ELF-1 (cell line): ENCODE measurements around the gene ABCC10.
"Not testable (repeated sequence)": the region's sequence is repeated elsewhere in the genome, so short reads cannot be mapped to it uniquely, and the experiment has no call there.

Source experiments
- DNase-seq: peaks from one replicate; pipeline ENCODE4 v3.0.0-alpha.2; 2016; ENCODE audit warnings: low read depth, low spot score

ABCC10 gene

GRCh38 chr6:43442935-43443334, 15.6 kb downstream of the ABCC10 start:
- DNase-seq, result no peak

- DNase-seq, result no peak
Measured at GRCh38 chr6:43444036-43444435, 16.7 kb downstream of the ABCC10 start.

GRCh38 chr6:43444582-43444981, 17.2 kb downstream of the ABCC10 start:
- no peak for DNase-seq

GRCh38 chr6:43445576-43445975, 18.2 kb downstream of the ABCC10 start:
- no peak for DNase-seq

GRCh38 chr6:43447604-43448003, 20.3 kb downstream of the ABCC10 start:
- DNase-seq, result no peak

GRCh38 chr6:43448916-43449315, 21.6 kb downstream of the ABCC10 start:
- no peak for DNase-seq

- no peak for DNase-seq
Measured at GRCh38 chr6:43450699-43451131, 23.4 kb downstream of the ABCC10 start.

- no peak for DNase-seq
Measured at GRCh38 chr6:43451348-43451747, 24.0 kb downstream of the ABCC10 start.

- no peak for DNase-seq
Measured at GRCh38 chr6:43451939-43452338, 24.6 kb downstream of the ABCC10 start.

GRCh38 chr6:43452896-43453295, 25.6 kb downstream of the ABCC10 start:
- no peak for DNase-seq

GRCh38 chr6:43453831-43454230, 26.5 kb downstream of the ABCC10 start:
- DNase-seq, result no peak

GRCh38 chr6:43454290-43454695, 27.0 kb downstream of the ABCC10 start:
- DNase-seq, result no peak

GRCh38 chr6:43454696-43455530, 27.6 kb downstream of the ABCC10 start:
- peak; percentile 89 for DNase-seq

- peak; percentile 37 for DNase-seq
Measured at GRCh38 chr6:43455531-43456428, 28.4 kb downstream of the ABCC10 start, which contains the start of gene DLK2. Gene DLK2, minus strand, starts transcription at chr6:43455548. Its CDS starts 723 bp downstream, at chr6:43454825.

GRCh38 chr6:43457643-43458042, 30.3 kb downstream of the ABCC10 start:
- DNase-seq, result no peak

GRCh38 chr6:43458154-43458553, 30.8 kb downstream of the ABCC10 start:
- not testable (repeated sequence) for DNase-seq

GRCh38 chr6:43459535-43459934, 32.2 kb downstream of the ABCC10 start:
- DNase-seq, result no peak

- DNase-seq, result no peak
Measured at GRCh38 chr6:43460032-43460431, 32.7 kb downstream of the ABCC10 start.

GRCh38 chr6:43461936-43462335, 34.6 kb downstream of the ABCC10 start:
- no peak for DNase-seq

GRCh38 chr6:43464337-43464736, 37.0 kb downstream of the ABCC10 start:
- DNase-seq, result no peak

GRCh38 chr6:43465948-43466347, 38.6 kb downstream of the ABCC10 start:
- DNase-seq, result no peak

- not testable (repeated sequence) for DNase-seq
Measured at GRCh38 chr6:43467265-43467664, 39.9 kb downstream of the ABCC10 start.
